Rectal smooth muscle tissue (tissue), 1 donor: ENCODE data around the gene MICOS13.

Source experiments
- H3K27ac ChIP-seq: one replicate; pipeline ENCODE4 v1.7.0; 2013; ENCODE audit warnings: low read depth, low read length, inconsistent platforms
- H3K27me3 ChIP-seq: one replicate; pipeline ENCODE4 v1.7.0; 2013; ENCODE audit warnings: low read length; ENCODE audit not compliant: control insufficient read depth, insufficient read depth
- H3K36me3 ChIP-seq: one replicate; pipeline ENCODE4 v1.7.0; 2013; ENCODE audit warnings: low read length; ENCODE audit not compliant: control insufficient read depth, insufficient read depth
- H3K4me1 ChIP-seq: one replicate; pipeline ENCODE4 v1.7.0; 2013; ENCODE audit warnings: low read length; ENCODE audit not compliant: control insufficient read depth, insufficient read depth
- H3K4me3 ChIP-seq: one replicate; pipeline ENCODE4 v1.7.0; 2013; ENCODE audit warnings: low read length
- H3K9ac ChIP-seq: one replicate; pipeline ENCODE4 v1.7.0; 2013; ENCODE audit warnings: low read length

MICOS13 gene

GRCh38 chr19:5680437-5681368 is at the start of gene MICOS13, which contains the start of gene HSD11B1L:
Gene MICOS13, minus strand, starts transcription at chr19:5680516. Its CDS starts 30 bp downstream, at chr19:5680486.
Gene HSD11B1L, plus strand, starts transcription at chr19:5681027. Its CDS starts 3,806 bp downstream, at chr19:5684833.
- no peaks in the 10 kb centered on the region for H3K27me3 ChIP-seq
- peak within 1 kb of the TSS; percentile 96 for H3K9ac ChIP-seq
- H3K27ac ChIP-seq, result peak within 1 kb of the TSS; percentile 89
- H3K4me1 ChIP-seq, result peaks cover 8% of the 10 kb centered on the region
- no peaks in the 10 kb centered on the region for H3K36me3 ChIP-seq
- peak within 1 kb of the TSS; percentile 98 for H3K4me3 ChIP-seq

GRCh38 chr19:5727453-5728050 is 47.2 kb upstream of the MICOS13 start:
- H3K36me3 ChIP-seq, result no peaks in the 10 kb centered on the region
- H3K4me3 ChIP-seq, result no peak overlapping the region
- H3K27me3 ChIP-seq, result no peaks in the 10 kb centered on the region
- no peaks in the 10 kb centered on the region for H3K4me1 ChIP-seq
- no peak overlapping the region for H3K27ac ChIP-seq
- no peak overlapping the region for H3K9ac ChIP-seq

GRCh38 chr19:5719961-5720790 is 39.9 kb upstream of the MICOS13 start, which contains the start of the genes CATSPERD and LONP1:
Gene CATSPERD, plus strand, starts transcription at chr19:5720637. Its CDS starts 101 bp downstream, at chr19:5720738.
Gene LONP1, minus strand, starts transcription at chr19:5720146. Its CDS starts 14 bp downstream, at chr19:5720132.
- H3K9ac ChIP-seq, result peak within 1 kb of the TSS; percentile 83
- no peaks in the 10 kb centered on the region for H3K27me3 ChIP-seq
- peaks cover 11% of the 10 kb centered on the region for H3K4me1 ChIP-seq
- H3K27ac ChIP-seq, result peak within 1 kb of the TSS; percentile 94
- H3K4me3 ChIP-seq, result peak within 1 kb of the TSS; percentile 95
- H3K36me3 ChIP-seq, result no peaks in the 10 kb centered on the region

- no peaks in the 10 kb centered on the region for H3K36me3 ChIP-seq
- H3K9ac ChIP-seq, result peak overlapping the region; percentile 83
- peak overlapping the region; percentile 95 for H3K4me3 ChIP-seq
- H3K27ac ChIP-seq, result peak overlapping the region; percentile 94
- H3K4me1 ChIP-seq, result peaks cover 11% of the 10 kb centered on the region
- H3K27me3 ChIP-seq, result no peaks in the 10 kb centered on the region
These were observed 39.1 kb upstream of the MICOS13 start for GRCh38 chr19:5719274-5719960.

- Histone ChIP-seq H3K4me1 (peaks cover 11% of the 10 kb centered on the region), H3K27ac (no peak overlapping the region), H3K27me3 (no peaks in the 10 kb centered on the region), H3K4me3 (peak overlapping the region; percentile 95), H3K9ac (no peak overlapping the region), H3K36me3 (no peaks in the 10 kb centered on the region)
These were observed 38.4 kb upstream of the MICOS13 start for GRCh38 chr19:5718579-5719273.

GRCh38 chr19:5718037-5718578 is 37.8 kb upstream of the MICOS13 start:
- Histone ChIP-seq H3K27ac (no peak overlapping the region), H3K9ac (no peak overlapping the region), H3K4me1 (peaks cover 11% of the 10 kb centered on the region), H3K4me3 (no peak overlapping the region), H3K27me3 (no peaks in the 10 kb centered on the region), H3K36me3 (peaks cover 2% of the 10 kb centered on the region)

GRCh38 chr19:5717215-5717935 is 37.1 kb upstream of the MICOS13 start:
- no peaks in the 10 kb centered on the region for H3K27me3 ChIP-seq
- H3K27ac ChIP-seq, result no peak overlapping the region
- peaks cover 11% of the 10 kb centered on the region for H3K4me1 ChIP-seq
- H3K36me3 ChIP-seq, result peaks cover 4% of the 10 kb centered on the region
- H3K4me3 ChIP-seq, result no peak overlapping the region
- H3K9ac ChIP-seq, result no peak overlapping the region

- peaks cover 22% of the 10 kb centered on the region for H3K36me3 ChIP-seq
These were observed 34.5 kb upstream of the MICOS13 start for GRCh38 chr19:5714816-5715215.

GRCh38 chr19:5713228-5713627 is 32.9 kb upstream of the MICOS13 start:
- Histone ChIP-seq H3K4me3 (no peak overlapping the region), H3K27me3 (no peaks in the 10 kb centered on the region), H3K4me1 (no peaks in the 10 kb centered on the region), H3K36me3 (peaks cover 22% of the 10 kb centered on the region), H3K9ac (no peak overlapping the region), H3K27ac (no peak overlapping the region)

More at GRCh38 chr19:5714816-5715215, 34.5 kb upstream of the MICOS13 start:
- peaks cover 11% of the 10 kb centered on the region for H3K4me1 ChIP-seq
- H3K4me3 ChIP-seq, result no peak overlapping the region
- no peak overlapping the region for H3K9ac ChIP-seq
- no peak overlapping the region for H3K27ac ChIP-seq
- H3K27me3 ChIP-seq, result no peaks in the 10 kb centered on the region

- Histone ChIP-seq H3K9ac (no peak overlapping the region), H3K36me3 (peaks cover 29% of the 10 kb centered on the region), H3K4me1 (no peaks in the 10 kb centered on the region), H3K4me3 (no peak overlapping the region), H3K27me3 (no peaks in the 10 kb centered on the region), H3K27ac (no peak overlapping the region)
These were observed 31.4 kb upstream of the MICOS13 start for GRCh38 chr19:5711713-5712161.
